ENCODE results near the gene BRME1. TPM values are rescaled to one million over a fixed set of nuclear protein-coding genes. Genes with fewer than 3 reads are reported as not detected.

BRME1 gene
- total and polyA plus RNA-seq, 2 of the 13 experiments (the other 11 are each of a cell fraction or from before 2014, with no cell fraction given), result 0.74 to 1.5 TPM

DNA sequence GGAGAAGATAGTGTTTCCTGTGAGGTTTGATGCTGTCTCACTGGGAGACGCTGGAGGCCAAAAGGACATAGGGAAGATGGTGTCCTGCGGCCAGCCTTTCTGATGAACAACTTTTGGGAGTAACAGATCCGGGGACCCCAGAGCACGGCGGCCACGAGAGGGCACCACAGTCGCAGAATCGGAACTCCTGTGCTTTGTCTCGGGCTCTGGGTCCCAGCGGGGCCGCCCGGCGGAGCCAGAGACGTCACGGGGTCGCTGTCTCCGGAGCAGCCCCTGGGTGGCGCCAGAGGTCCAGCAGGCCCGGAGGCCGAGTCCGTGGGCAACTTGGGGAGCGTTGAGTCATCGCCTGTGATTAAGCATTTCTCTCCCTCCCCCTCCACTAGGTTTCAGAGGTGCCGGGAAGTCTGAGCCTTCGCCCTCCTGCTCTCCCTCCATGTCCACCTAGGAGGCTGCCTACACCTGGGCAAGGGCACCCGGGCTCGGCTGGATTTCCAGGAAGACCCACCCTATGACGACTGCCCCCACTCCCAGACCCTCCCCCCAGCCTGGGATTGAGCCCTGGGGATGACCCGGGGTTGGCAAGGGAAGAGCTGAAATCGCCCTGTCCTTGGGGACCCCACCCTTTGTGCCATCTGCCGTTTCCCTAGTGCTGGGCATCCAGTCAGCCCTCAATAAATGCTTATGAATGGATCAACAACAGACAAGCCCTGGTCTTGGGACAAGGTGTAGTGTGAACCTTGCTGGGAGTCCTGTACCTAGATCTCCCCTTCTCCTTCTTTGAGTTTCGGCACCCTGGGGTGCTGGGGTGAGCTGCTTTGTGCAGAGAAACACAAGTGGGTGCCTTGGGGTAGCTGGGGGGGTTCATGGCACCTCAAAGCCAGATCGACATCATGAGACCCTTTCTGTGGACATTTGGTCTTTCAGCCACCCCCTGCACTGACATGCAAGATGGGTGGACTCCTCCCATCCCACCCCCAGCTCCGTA lies 25.6 kb downstream of the BRME1 start (continued):
- TF ChIP-seq ZNF44 (CRISPR knock-in tag; IDR thresholded peaks at IDR 0.05) (no peak), PHF21A (CRISPR knock-in tag; IDR thresholded peaks at IDR 0.05) (peak; percentile 45; the same call in 1 of the 2 replicates), ZNF616 (CRISPR knock-in tag; IDR thresholded peaks at IDR 0.05; ENCODE audit: low read depth) (no peak), SMARCC2 (IDR thresholded peaks at IDR 0.05) (no peak), YEATS4 (CRISPR knock-in tag; IDR thresholded peaks at IDR 0.05; ENCODE audit: borderline replicate concordance) (no peak), ZMYM2 (CRISPR knock-in tag; IDR thresholded peaks at IDR 0.05) (no peak), ZFYVE20 (CRISPR knock-in tag; IDR thresholded peaks at IDR 0.05; ENCODE audit: borderline replicate concordance, low read depth) (no peak), SMC3 (IDR thresholded peaks at IDR 0.05; ENCODE audit: low read length) (peak; percentile 74), ETV6 (CRISPR knock-in tag; conservative IDR thresholded peaks at IDR 0.05) (no peak), ISX (CRISPR knock-in tag; conservative IDR thresholded peaks at IDR 0.05) (no peak), POLR2AphosphoS5 (IDR thresholded peaks at IDR 0.05; ENCODE audit: low read depth, low read length) (no peak), ZNF850 (CRISPR knock-in tag; conservative IDR thresholded peaks at IDR 0.05) (no peak)
- TF ChIP-seq, protein P1, sequence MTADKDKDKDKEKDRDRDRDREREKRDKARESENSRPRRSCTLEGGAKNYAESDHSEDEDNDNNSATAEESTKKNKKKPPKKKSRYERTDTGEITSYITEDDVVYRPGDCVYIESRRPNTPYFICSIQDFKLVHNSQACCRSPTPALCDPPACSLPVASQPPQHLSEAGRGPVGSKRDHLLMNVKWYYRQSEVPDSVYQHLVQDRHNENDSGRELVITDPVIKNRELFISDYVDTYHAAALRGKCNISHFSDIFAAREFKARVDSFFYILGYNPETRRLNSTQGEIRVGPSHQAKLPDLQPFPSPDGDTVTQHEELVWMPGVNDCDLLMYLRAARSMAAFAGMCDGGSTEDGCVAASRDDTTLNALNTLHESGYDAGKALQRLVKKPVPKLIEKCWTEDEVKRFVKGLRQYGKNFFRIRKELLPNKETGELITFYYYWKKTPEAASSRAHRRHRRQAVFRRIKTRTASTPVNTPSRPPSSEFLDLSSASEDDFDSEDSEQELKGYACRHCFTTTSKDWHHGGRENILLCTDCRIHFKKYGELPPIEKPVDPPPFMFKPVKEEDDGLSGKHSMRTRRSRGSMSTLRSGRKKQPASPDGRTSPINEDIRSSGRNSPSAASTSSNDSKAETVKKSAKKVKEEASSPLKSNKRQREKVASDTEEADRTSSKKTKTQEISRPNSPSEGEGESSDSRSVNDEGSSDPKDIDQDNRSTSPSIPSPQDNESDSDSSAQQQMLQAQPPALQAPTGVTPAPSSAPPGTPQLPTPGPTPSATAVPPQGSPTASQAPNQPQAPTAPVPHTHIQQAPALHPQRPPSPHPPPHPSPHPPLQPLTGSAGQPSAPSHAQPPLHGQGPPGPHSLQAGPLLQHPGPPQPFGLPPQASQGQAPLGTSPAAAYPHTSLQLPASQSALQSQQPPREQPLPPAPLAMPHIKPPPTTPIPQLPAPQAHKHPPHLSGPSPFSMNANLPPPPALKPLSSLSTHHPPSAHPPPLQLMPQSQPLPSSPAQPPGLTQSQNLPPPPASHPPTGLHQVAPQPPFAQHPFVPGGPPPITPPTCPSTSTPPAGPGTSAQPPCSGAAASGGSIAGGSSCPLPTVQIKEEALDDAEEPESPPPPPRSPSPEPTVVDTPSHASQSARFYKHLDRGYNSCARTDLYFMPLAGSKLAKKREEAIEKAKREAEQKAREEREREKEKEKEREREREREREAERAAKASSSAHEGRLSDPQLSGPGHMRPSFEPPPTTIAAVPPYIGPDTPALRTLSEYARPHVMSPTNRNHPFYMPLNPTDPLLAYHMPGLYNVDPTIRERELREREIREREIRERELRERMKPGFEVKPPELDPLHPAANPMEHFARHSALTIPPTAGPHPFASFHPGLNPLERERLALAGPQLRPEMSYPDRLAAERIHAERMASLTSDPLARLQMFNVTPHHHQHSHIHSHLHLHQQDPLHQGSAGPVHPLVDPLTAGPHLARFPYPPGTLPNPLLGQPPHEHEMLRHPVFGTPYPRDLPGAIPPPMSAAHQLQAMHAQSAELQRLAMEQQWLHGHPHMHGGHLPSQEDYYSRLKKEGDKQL (CRISPR knock-in tag; IDR thresholded peaks at IDR 0.05; ENCODE audit: low read depth), result no peak
- TF ChIP-seq, protein P2, sequence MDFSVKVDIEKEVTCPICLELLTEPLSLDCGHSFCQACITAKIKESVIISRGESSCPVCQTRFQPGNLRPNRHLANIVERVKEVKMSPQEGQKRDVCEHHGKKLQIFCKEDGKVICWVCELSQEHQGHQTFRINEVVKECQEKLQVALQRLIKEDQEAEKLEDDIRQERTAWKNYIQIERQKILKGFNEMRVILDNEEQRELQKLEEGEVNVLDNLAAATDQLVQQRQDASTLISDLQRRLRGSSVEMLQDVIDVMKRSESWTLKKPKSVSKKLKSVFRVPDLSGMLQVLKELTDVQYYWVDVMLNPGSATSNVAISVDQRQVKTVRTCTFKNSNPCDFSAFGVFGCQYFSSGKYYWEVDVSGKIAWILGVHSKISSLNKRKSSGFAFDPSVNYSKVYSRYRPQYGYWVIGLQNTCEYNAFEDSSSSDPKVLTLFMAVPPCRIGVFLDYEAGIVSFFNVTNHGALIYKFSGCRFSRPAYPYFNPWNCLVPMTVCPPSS (IDR thresholded peaks at IDR 0.05), result no peak
- TF ChIP-seq, protein P3, sequence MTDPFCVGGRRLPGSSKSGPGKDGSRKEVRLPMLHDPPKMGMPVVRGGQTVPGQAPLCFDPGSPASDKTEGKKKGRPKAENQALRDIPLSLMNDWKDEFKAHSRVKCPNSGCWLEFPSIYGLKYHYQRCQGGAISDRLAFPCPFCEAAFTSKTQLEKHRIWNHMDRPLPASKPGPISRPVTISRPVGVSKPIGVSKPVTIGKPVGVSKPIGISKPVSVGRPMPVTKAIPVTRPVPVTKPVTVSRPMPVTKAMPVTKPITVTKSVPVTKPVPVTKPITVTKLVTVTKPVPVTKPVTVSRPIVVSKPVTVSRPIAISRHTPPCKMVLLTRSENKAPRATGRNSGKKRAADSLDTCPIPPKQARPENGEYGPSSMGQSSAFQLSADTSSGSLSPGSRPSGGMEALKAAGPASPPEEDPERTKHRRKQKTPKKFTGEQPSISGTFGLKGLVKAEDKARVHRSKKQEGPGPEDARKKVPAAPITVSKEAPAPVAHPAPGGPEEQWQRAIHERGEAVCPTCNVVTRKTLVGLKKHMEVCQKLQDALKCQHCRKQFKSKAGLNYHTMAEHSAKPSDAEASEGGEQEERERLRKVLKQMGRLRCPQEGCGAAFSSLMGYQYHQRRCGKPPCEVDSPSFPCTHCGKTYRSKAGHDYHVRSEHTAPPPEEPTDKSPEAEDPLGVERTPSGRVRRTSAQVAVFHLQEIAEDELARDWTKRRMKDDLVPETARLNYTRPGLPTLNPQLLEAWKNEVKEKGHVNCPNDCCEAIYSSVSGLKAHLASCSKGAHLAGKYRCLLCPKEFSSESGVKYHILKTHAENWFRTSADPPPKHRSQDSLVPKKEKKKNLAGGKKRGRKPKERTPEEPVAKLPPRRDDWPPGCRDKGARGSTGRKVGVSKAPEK (CRISPR knock-in tag; IDR thresholded peaks at IDR 0.05; ENCODE audit: borderline replicate concordance), result no peak
- TF ChIP-seq, protein P4, sequence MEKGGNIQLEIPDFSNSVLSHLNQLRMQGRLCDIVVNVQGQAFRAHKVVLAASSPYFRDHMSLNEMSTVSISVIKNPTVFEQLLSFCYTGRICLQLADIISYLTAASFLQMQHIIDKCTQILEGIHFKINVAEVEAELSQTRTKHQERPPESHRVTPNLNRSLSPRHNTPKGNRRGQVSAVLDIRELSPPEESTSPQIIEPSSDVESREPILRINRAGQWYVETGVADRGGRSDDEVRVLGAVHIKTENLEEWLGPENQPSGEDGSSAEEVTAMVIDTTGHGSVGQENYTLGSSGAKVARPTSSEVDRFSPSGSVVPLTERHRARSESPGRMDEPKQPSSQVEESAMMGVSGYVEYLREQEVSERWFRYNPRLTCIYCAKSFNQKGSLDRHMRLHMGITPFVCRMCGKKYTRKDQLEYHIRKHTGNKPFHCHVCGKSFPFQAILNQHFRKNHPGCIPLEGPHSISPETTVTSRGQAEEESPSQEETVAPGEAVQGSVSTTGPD (CRISPR knock-in tag; IDR thresholded peaks at IDR 0.05), result no peak
